H9 (cell line): ENCODE results near the gene MEGF9. TPM values are rescaled to one million over a fixed set of nuclear protein-coding genes. Genes with fewer than 3 reads are reported as not detected.

Experiments
- DNase-seq: peaks from one replicate; pipeline ENCODE4 v3.0.0-alpha.2; 2017
- H2AFZ ChIP-seq: one replicate; pipeline ENCODE4 v1.6.1; 2013; ENCODE audit warnings: mild to moderate bottlenecking, low read length, control low read depth, moderate library complexity
- H2AK5ac ChIP-seq: 2 replicates; pipeline ENCODE4 v1.6.1; 2013; ENCODE audit warnings: low read length, control low read depth, mixed read lengths; ENCODE audit not compliant: insufficient read length
- H2BK120ac ChIP-seq: one replicate; pipeline ENCODE4 v1.6.1; 2013; ENCODE audit warnings: low read depth, mild to moderate bottlenecking, low read length, control low read depth, inconsistent platforms; ENCODE audit not compliant: poor library complexity, severe bottlenecking
- H2BK12ac ChIP-seq: 2 replicates; pipeline ENCODE4 v1.6.1; 2013; ENCODE audit warnings: low read length, control low read depth, mixed read lengths, low read depth; ENCODE audit not compliant: insufficient read length
- H2BK15ac ChIP-seq: 2 replicates; pipeline ENCODE4 v1.6.1; 2013; ENCODE audit warnings: low read depth, low read length, control low read depth
- H2BK20ac ChIP-seq: one replicate; pipeline ENCODE4 v1.6.1; 2013; ENCODE audit warnings: low read depth, mild to moderate bottlenecking, low read length, control low read depth, inconsistent platforms; ENCODE audit not compliant: poor library complexity, severe bottlenecking
- H2BK5ac ChIP-seq: 2 replicates; pipeline ENCODE4 v1.6.1; 2013; ENCODE audit warnings: low read length, control low read depth, mixed read lengths; ENCODE audit not compliant: insufficient read length
- H3K14ac ChIP-seq: 2 replicates; pipeline ENCODE4 v1.6.1; 2013; ENCODE audit warnings: low read length, control low read depth; ENCODE audit not compliant: insufficient read depth
- H3K18ac ChIP-seq: 2 replicates; pipeline ENCODE4 v1.6.1; 2013; ENCODE audit warnings: low read depth, mild to moderate bottlenecking, mixed read lengths, low read length, control low read depth; ENCODE audit not compliant: insufficient read length
- H3K23ac ChIP-seq: 2 replicates; pipeline ENCODE4 v1.6.1; 2013; ENCODE audit warnings: low read length, control low read depth, mixed read lengths, low read depth; ENCODE audit not compliant: insufficient read length
- H3K23me2 ChIP-seq: 2 replicates; pipeline ENCODE4 v1.6.1; 2013; ENCODE audit warnings: low read depth, mild to moderate bottlenecking, mixed read lengths, low read length, control low read depth; ENCODE audit not compliant: insufficient read length, poor library complexity, severe bottlenecking
- H3K27ac ChIP-seq: 2 replicates; pipeline ENCODE4 v1.5.1; 2013; ENCODE audit warnings: low read length, control low read depth, mixed read lengths, low read depth; ENCODE audit not compliant: insufficient read length
- H3K27me3 ChIP-seq: 2 replicates; pipeline ENCODE4 v1.6.1; 2013; ENCODE audit warnings: low read length, control low read depth, inconsistent platforms; ENCODE audit not compliant: insufficient read depth
- H3K4ac ChIP-seq: 2 replicates; pipeline ENCODE4 v1.6.1; 2013; ENCODE audit warnings: low read depth, mild to moderate bottlenecking, control low read depth, inconsistent platforms, low read length, moderate library complexity
- H3K4me1 ChIP-seq: 2 replicates; pipeline ENCODE4 v1.6.1; 2013; ENCODE audit warnings: low read length, control low read depth, inconsistent platforms; ENCODE audit not compliant: insufficient read depth
- H3K4me2 ChIP-seq: 2 replicates; pipeline ENCODE4 v1.6.1; 2013; ENCODE audit warnings: low read length, control low read depth, mixed read lengths; ENCODE audit not compliant: insufficient read length, insufficient read depth
- H3K56ac ChIP-seq: 2 replicates; pipeline ENCODE4 v1.6.1; 2013; ENCODE audit warnings: low read depth, mild to moderate bottlenecking, mixed read lengths, low read length, control low read depth; ENCODE audit not compliant: insufficient read length
- H3K79me1 ChIP-seq: 2 replicates; pipeline ENCODE4 v1.6.1; 2013; ENCODE audit warnings: low read depth, mild to moderate bottlenecking, moderate library complexity, low read length, control low read depth, inconsistent platforms; ENCODE audit not compliant: insufficient read depth, poor library complexity, severe bottlenecking
- H3K79me2 ChIP-seq: 2 replicates; pipeline ENCODE4 v1.6.1; 2013; ENCODE audit warnings: low read length, control low read depth, inconsistent platforms; ENCODE audit not compliant: insufficient read depth
- H3K9ac ChIP-seq: 2 replicates; pipeline ENCODE4 v1.6.1; 2013; ENCODE audit warnings: low read length, control low read depth, mixed read lengths; ENCODE audit not compliant: insufficient read length; ENCODE audit errors: extremely low read depth
- H3K9me3 ChIP-seq: one replicate; pipeline ENCODE4 v1.6.1; 2013; ENCODE audit warnings: low read depth, low read length, inconsistent platforms; ENCODE audit not compliant: control insufficient read depth
- H3T11ph ChIP-seq: one replicate; pipeline ENCODE4 v1.6.1; 2013; ENCODE audit warnings: mild to moderate bottlenecking, low read length, control low read depth, inconsistent platforms
- H4K20me1 ChIP-seq: one replicate; pipeline ENCODE4 v1.6.1; 2013; ENCODE audit not compliant: control insufficient read depth, insufficient read length, insufficient read depth
- H4K5ac ChIP-seq: 2 replicates; pipeline ENCODE4 v1.6.1; 2013; ENCODE audit warnings: low read depth, mild to moderate bottlenecking, mixed read lengths, low read length, control low read depth; ENCODE audit not compliant: insufficient read length
- H4K8ac ChIP-seq: replicated peaks from 2 replicates; pipeline ENCODE4 v1.6.1; 2013; ENCODE audit warnings: low read length, control low read depth, mixed read lengths, low read depth; ENCODE audit not compliant: insufficient read length
- H4K91ac ChIP-seq: 2 replicates; pipeline ENCODE4 v1.6.1; 2013; ENCODE audit warnings: low read depth, mild to moderate bottlenecking, moderate library complexity, mixed read lengths, low read length, control low read depth; ENCODE audit not compliant: insufficient read length
- H3K27ac Mint-ChIP-seq, 3 experiments: 2 replicates in 2 of 3; 3 replicates in 1 of 3; pipeline ENCODE4 v1.8.0; 2020 to 2021; ENCODE audit warnings: mixed read lengths in 3 of 3, mild to moderate bottlenecking in 1 of 3, moderate library complexity in 1 of 3
- H3K27me3 Mint-ChIP-seq: 2 replicates; pipeline ENCODE4 v1.8.0; 2021; ENCODE audit warnings: low read depth, mild to moderate bottlenecking, moderate library complexity, mixed read lengths
- H3K36me3 Mint-ChIP-seq, 3 experiments: 2 replicates in 2 of 3; 3 replicates in 1 of 3; pipeline ENCODE4 v1.8.0; 2020 to 2021; ENCODE audit warnings: low read depth in 3 of 3, mixed read lengths in 3 of 3; ENCODE audit not compliant: insufficient read depth in 1 of 3
- H3K4me1 Mint-ChIP-seq, 2 experiments: 2 replicates each; pipeline ENCODE4 v1.8.0; 2020; ENCODE audit warnings: mixed read lengths in 2 of 2
- H3K4me3 Mint-ChIP-seq, 2 experiments: 2 replicates in 1 of 2; 3 replicates in 1 of 2; pipeline ENCODE4 v1.8.0; 2020 to 2021; ENCODE audit warnings: mild to moderate bottlenecking in 2 of 2, mixed read lengths in 2 of 2, moderate library complexity in 1 of 2
- H3K9me3 Mint-ChIP-seq, 2 experiments: 2 replicates in 1 of 2; 3 replicates in 1 of 2; pipeline ENCODE4 v1.8.0; 2020; ENCODE audit warnings: mild to moderate bottlenecking in 2 of 2, mixed read lengths in 2 of 2, moderate library complexity in 1 of 2
- CTCF ChIP-seq: fragments of 200-600 bp; sonication (generic); conservative IDR thresholded peaks from 3 replicates; pipeline ENCODE4 v1.8.0; 2021; ENCODE audit warnings: antibody characterized with exemption, mild to moderate bottlenecking
- WGBS: extraction: QIAGEN DNeasy Blood & Tissue Kit; methylation state at CpG from one replicate; pipeline ENCODE4 v1.1.7; 2013; ENCODE audit warnings: missing lambda C conversion rate, low lambda C conversion rate, mixed read lengths; ENCODE audit not compliant: insufficient read length; ENCODE audit errors: extremely low coverage; 5-methylcytosine and 5-hydroxymethylcytosine counted together
- total RNA-seq: library from RNA; stranded (reverse); gene quantifications from 2 replicates; pipeline ENCODE4 v1.2.1, GENCODE V29; 2021

MEGF9 gene
- total RNA-seq, 1 experiment from 2014 or later: 0.94 TPM

DNA sequence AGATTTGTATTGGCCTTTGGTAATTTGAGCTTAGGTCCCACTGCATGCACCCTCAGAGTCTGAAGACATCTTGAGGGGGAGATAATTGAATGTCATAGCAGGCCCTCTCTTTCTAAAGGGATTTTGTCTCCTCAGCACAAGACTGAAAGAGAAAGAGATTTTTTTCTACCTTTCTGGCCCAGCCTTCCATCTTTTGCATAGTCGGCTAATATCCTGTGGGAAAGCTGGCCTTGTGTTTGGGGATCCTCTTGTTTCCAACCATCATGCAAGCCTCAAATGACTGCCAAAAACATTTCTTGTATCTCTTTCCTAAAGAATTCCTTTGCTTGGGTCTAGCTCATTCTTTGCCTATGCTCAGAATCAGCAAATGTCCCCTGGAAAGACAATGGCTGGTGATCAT is 92.3 kb downstream of the MEGF9 start:
- no peaks in the 10 kb centered on the region for H4K20me1 ChIP-seq
- no peak overlapping the region for H2AK5ac ChIP-seq
- H3K23me2 ChIP-seq: no peaks in the 10 kb centered on the region
- H3K4ac ChIP-seq: no peak overlapping the region
- H2BK15ac ChIP-seq: no peak overlapping the region
- H2BK20ac ChIP-seq: no peak overlapping the region
- DNase-seq: no peak
- Mint-ChIP-seq H3K27ac (no peak overlapping the region), H3K27me3 (no peaks in the 10 kb centered on the region), H3K9me3 (no peaks in the 10 kb centered on the region), H3K4me3 (no peak overlapping the region), H3K36me3 (no peaks in the 10 kb centered on the region), H3K4me1 (peaks cover 9 to 24% of the 10 kb centered on the region in 2 experiments)
- H3K79me2 ChIP-seq: no peaks in the 10 kb centered on the region
- WGBS: no CpG with 5 or more reads among the region's 1 CpG
- no peak overlapping the region for H3K4me2 ChIP-seq
- no peak overlapping the region for H2AFZ ChIP-seq
- H2BK120ac ChIP-seq: no peak overlapping the region
- H3K79me1 ChIP-seq: no peaks in the 10 kb centered on the region
- no peak overlapping the region for H3K14ac ChIP-seq
- H3K18ac ChIP-seq: no peak overlapping the region
- peak overlapping the region; percentile 14 for H3K9ac ChIP-seq
- no peak overlapping the region for H2BK12ac ChIP-seq
- H3K23ac ChIP-seq: no peak overlapping the region
- no peak overlapping the region for H3K56ac ChIP-seq
- H2BK5ac ChIP-seq: no peak overlapping the region
- no peak overlapping the region for H3T11ph ChIP-seq
- no peaks in the 10 kb centered on the region for H3K27me3 ChIP-seq
- no peaks in the 10 kb centered on the region for H3K4me1 ChIP-seq
- H4K8ac ChIP-seq: no peak overlapping the region
- H4K91ac ChIP-seq: no peak overlapping the region
- H4K5ac ChIP-seq: no peak overlapping the region
- no peak for TF ChIP-seq CTCF
- no peak overlapping the region for H3K27ac ChIP-seq
- H3K9me3 ChIP-seq: no peaks in the 10 kb centered on the region
